ENCODE measurements around the gene AHCTF1.

Gene AHCTF1

DNA sequence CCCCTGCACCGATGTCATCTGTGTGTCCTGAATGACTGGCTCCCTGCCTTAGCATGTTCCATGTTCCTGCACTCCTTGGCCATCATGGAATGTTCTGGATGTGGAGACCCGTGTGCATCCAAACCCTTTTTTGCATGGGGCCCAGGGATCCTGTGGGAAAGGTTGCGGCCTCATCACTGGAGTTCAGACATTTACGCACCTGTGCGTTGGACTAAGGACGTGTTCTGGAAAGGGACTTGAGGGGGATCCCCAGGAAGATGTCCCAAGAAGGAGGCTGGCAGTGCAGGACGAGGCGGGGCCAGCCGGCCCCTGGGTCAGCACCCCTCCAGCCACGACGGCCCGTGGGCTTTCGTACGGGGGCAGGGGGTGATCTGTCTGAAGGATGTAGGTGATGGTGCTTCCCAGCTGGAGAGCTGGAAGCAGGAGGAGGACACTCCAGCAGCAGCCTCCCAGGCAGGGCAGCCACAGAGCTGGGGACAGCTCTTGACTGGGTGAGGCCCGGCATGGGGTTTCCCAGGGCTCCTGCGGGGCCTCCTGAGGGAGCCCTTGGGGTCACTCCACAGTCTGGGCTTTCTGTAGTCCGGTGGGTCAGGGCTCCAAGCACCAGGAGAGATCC is 140.3 kb downstream of the AHCTF1 start:
- H3K79me2 ChIP-seq: no peaks in the 10 kb centered on the region
- H3K27me3 ChIP-seq (ENCODE audit: control insufficient read depth, insufficient read depth, low read length): no peaks in the 10 kb centered on the region
- H3K36me3 ChIP-seq (ENCODE audit: control insufficient read depth, insufficient read depth, low read length): no peaks in the 10 kb centered on the region
- H3K9me3 ChIP-seq (ENCODE audit: control insufficient read depth, low read length): no peaks in the 10 kb centered on the region
- no peak overlapping the region for H3K4me2 ChIP-seq (ENCODE audit: low read length)
- TF ChIP-seq, protein P1, sequence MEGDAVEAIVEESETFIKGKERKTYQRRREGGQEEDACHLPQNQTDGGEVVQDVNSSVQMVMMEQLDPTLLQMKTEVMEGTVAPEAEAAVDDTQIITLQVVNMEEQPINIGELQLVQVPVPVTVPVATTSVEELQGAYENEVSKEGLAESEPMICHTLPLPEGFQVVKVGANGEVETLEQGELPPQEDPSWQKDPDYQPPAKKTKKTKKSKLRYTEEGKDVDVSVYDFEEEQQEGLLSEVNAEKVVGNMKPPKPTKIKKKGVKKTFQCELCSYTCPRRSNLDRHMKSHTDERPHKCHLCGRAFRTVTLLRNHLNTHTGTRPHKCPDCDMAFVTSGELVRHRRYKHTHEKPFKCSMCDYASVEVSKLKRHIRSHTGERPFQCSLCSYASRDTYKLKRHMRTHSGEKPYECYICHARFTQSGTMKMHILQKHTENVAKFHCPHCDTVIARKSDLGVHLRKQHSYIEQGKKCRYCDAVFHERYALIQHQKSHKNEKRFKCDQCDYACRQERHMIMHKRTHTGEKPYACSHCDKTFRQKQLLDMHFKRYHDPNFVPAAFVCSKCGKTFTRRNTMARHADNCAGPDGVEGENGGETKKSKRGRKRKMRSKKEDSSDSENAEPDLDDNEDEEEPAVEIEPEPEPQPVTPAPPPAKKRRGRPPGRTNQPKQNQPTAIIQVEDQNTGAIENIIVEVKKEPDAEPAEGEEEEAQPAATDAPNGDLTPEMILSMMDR (IDR thresholded peaks at IDR 0.05): no peak
- H3K4me1 ChIP-seq: no peaks in the 10 kb centered on the region
- no peak overlapping the region for H2AFZ ChIP-seq
- H3K27ac ChIP-seq: no peak overlapping the region
- H3K9ac ChIP-seq: no peak overlapping the region
- H3K4me3 ChIP-seq (ENCODE audit: low read depth, low read length): no peak overlapping the region

DNA sequence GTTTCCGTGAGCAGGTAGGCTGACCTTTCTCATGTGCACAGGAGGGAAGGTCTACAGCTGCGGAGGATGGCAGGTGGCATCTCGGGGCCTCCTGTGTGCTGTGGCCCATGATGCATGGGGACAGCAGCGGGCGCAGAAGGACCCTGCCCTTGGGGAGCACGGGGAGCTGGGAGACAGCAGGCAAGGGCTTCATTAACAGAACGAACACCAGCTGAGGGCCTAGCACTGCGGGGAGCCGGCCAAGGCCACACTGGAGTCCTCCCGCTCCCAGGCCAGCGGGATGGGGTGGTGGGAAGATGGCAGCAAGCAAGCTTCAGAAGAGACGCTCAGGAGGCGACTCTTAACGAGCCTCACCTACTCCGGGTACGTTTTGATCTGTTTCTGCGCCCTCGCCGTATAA is 140.9 kb downstream of the AHCTF1 start:
- Histone ChIP-seq H3K4me1 (no peaks in the 10 kb centered on the region), H3K9ac (no peak overlapping the region), H2AFZ (no peak overlapping the region), H3K4me3 (ENCODE audit: low read depth, low read length) (no peak overlapping the region), H3K9me3 (ENCODE audit: control insufficient read depth, low read length) (no peaks in the 10 kb centered on the region), H3K27ac (no peak overlapping the region), H3K79me2 (no peaks in the 10 kb centered on the region), H3K27me3 (ENCODE audit: control insufficient read depth, insufficient read depth, low read length) (no peaks in the 10 kb centered on the region), H3K4me2 (ENCODE audit: low read length) (no peak overlapping the region), H3K36me3 (ENCODE audit: control insufficient read depth, insufficient read depth, low read length) (no peaks in the 10 kb centered on the region)
- TF ChIP-seq, protein P1 (IDR thresholded peaks at IDR 0.05): no peak

DNA sequence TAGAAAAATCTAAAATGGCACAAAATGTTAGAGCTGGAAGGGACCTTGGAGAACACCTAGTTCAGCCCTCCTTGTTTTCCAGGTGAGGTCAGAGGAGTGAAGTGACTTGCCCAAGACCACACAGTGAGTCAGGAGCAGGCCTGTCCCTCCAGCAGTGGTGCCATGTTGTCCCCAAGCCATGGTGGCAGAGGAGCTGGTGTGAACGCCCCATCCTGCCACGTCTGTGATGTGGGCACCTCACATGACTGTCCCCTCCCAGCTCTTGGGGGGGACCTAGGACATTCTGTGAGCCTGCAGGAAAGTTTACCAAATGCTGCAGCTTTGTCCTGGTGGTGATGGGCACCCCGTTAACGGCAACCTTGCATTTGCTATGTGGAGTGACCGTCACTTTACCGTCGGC is 141.4 kb downstream of the AHCTF1 start:
- Histone ChIP-seq H2AFZ (no peak overlapping the region), H3K27ac (no peak overlapping the region), H3K4me3 (ENCODE audit: low read depth, low read length) (no peak overlapping the region), H3K4me1 (no peaks in the 10 kb centered on the region), H3K79me2 (no peaks in the 10 kb centered on the region), H3K27me3 (ENCODE audit: control insufficient read depth, insufficient read depth, low read length) (no peaks in the 10 kb centered on the region), H3K36me3 (ENCODE audit: control insufficient read depth, insufficient read depth, low read length) (no peaks in the 10 kb centered on the region), H3K9ac (no peak overlapping the region), H3K9me3 (ENCODE audit: control insufficient read depth, low read length) (no peaks in the 10 kb centered on the region), H3K4me2 (ENCODE audit: low read length) (no peak overlapping the region)
- TF ChIP-seq, protein P1 (IDR thresholded peaks at IDR 0.05): no peak

DNA sequence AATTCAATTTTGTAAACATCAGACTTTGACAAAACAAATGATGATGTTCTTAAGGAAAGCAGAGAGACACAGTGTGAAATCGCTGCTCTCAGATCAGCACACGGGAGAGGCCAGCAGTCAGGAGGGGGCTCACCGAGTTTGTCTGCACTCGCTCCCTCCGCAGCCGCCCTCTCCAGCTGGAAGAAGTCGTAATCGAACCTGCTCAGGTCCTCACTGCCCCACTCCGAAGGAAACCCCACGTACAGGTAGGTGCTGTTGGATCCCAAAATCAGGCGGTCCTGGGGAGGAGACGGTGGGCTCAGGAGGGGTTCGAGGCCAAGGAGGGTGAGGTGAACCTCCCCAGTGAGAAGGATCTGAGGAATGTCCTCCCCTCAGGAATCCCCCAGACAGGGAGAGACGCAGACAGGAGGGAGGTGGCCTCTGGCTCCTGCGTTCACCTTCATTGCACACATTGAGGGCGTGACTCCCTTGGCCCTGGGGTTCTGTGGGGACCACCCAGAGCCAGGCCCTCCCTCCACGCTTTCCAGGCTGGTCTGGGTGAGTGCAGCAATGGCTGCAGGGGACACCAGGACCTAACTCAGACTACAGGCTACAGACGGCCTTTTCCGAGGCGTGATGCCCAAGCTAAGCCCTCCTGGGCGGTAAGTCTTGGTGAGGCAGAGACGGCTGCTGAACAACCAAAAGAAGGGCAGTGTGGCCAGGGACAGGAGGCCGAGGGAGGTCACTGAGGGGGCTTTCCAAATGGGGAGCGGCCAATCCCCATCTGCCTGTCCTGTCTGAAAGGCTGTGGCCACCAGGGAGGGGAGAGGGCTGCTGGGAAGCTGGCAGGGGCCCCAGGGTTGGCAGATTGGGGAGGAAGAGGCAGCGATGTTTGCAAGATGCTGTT is 142.1 kb downstream of the AHCTF1 start:
- TF ChIP-seq, protein P1 (IDR thresholded peaks at IDR 0.05): no peak
- no peaks in the 10 kb centered on the region for H3K4me1 ChIP-seq
- no peaks in the 10 kb centered on the region for H3K36me3 ChIP-seq (ENCODE audit: control insufficient read depth, insufficient read depth, low read length)
- no peak overlapping the region for H3K4me3 ChIP-seq (ENCODE audit: low read depth, low read length)
- H3K4me2 ChIP-seq (ENCODE audit: low read length): no peak overlapping the region
- H3K9me3 ChIP-seq (ENCODE audit: control insufficient read depth, low read length): no peaks in the 10 kb centered on the region
- H3K79me2 ChIP-seq: no peaks in the 10 kb centered on the region
- no peak overlapping the region for H3K27ac ChIP-seq
- H3K27me3 ChIP-seq (ENCODE audit: control insufficient read depth, insufficient read depth, low read length): no peaks in the 10 kb centered on the region
- no peak overlapping the region for H3K9ac ChIP-seq
- H2AFZ ChIP-seq: no peak overlapping the region
